HEK293 (cell line): ENCODE results near the gene ZXDC.

ENCODE experiments used
- ZNF10 ChIP-seq: fragments of 450-650 bp; formaldehyde crosslinking; IDR thresholded peaks from 2 replicates; pipeline ENCODE4 v1.5.1; 2017; ENCODE audit warnings: missing biosample characterization, missing genetic modification characterization
- ZNF223 ChIP-seq: fragments of 450-650 bp; formaldehyde crosslinking; IDR thresholded peaks from 2 replicates; pipeline ENCODE4 v1.5.1; 2016; ENCODE audit warnings: missing biosample characterization, missing genetic modification characterization
- ZNF335 ChIP-seq: fragments of 450-650 bp; formaldehyde crosslinking; conservative IDR thresholded peaks from 2 replicates; pipeline ENCODE4 v1.5.1; 2016; ENCODE audit warnings: missing biosample characterization, missing genetic modification characterization
- ZNF341 ChIP-seq: fragments of 450-650 bp; formaldehyde crosslinking; IDR thresholded peaks from 2 replicates; pipeline ENCODE4; 2016; ENCODE audit warnings: low read depth, missing biosample characterization, missing genetic modification characterization
- ZNF433 ChIP-seq: fragments of 450-650 bp; formaldehyde crosslinking; IDR thresholded peaks from 2 replicates; pipeline ENCODE4 v1.5.1; 2016; ENCODE audit warnings: missing biosample characterization, missing genetic modification characterization, low read depth
- TF ChIP-seq, protein P1 (sequence below): fragments of 450-650 bp; formaldehyde crosslinking; IDR thresholded peaks from 2 replicates; pipeline ENCODE4 v1.5.1; 2017; ENCODE audit warnings: missing biosample characterization, missing genetic modification characterization
- TF ChIP-seq, protein P2 (sequence below): fragments of 450-650 bp; formaldehyde crosslinking; IDR thresholded peaks from 2 replicates; pipeline ENCODE4 v1.5.1; 2016; ENCODE audit warnings: missing biosample characterization, missing genetic modification characterization
- TF ChIP-seq, protein P3 (sequence below): fragments of 450-650 bp; formaldehyde crosslinking; IDR thresholded peaks from 2 replicates; pipeline ENCODE4 v1.5.1; 2016; ENCODE audit warnings: missing biosample characterization, missing genetic modification characterization
- TF ChIP-seq, protein P4 (sequence below): fragments of 450-650 bp; formaldehyde crosslinking; IDR thresholded peaks from 2 replicates; pipeline ENCODE4 v1.5.1; 2016; ENCODE audit warnings: missing biosample characterization, missing genetic modification characterization
- TF ChIP-seq, protein P5 (sequence below): fragments of 450-650 bp; formaldehyde crosslinking; IDR thresholded peaks from 2 replicates; pipeline ENCODE4 v1.5.1; 2016; ENCODE audit warnings: missing biosample characterization, missing genetic modification characterization
- TF ChIP-seq, protein P6 (sequence below): fragments of 450-650 bp; formaldehyde crosslinking; IDR thresholded peaks from 2 replicates; pipeline ENCODE4 v1.5.1; 2016; ENCODE audit warnings: missing biosample characterization, missing genetic modification characterization, low read depth

DNA sequence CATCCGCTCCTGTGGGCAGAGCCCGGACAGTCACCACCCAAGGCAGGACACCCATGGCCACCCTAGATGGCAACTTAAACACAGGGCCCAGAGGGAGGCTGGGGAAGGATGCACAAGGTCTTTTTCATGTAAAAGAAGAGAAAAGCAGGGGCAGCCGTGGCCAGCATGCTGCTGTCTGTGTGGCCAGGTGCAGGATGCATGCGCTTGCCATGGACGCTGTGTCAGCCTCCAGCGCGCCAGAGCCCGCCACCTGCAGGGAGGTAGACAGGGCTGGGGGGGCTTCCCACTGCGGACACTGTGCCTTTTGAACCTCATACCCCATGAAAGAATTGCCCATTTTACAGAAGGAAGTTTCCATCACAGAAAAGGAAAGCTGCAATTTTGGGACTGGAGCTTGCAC lies 23.7 kb upstream of the ZXDC start:
- TF ChIP-seq, protein P1, sequence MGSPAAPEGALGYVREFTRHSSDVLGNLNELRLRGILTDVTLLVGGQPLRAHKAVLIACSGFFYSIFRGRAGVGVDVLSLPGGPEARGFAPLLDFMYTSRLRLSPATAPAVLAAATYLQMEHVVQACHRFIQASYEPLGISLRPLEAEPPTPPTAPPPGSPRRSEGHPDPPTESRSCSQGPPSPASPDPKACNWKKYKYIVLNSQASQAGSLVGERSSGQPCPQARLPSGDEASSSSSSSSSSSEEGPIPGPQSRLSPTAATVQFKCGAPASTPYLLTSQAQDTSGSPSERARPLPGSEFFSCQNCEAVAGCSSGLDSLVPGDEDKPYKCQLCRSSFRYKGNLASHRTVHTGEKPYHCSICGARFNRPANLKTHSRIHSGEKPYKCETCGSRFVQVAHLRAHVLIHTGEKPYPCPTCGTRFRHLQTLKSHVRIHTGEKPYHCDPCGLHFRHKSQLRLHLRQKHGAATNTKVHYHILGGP (tag by site-specific recombination) = no peak
- TF ChIP-seq, protein P2, sequence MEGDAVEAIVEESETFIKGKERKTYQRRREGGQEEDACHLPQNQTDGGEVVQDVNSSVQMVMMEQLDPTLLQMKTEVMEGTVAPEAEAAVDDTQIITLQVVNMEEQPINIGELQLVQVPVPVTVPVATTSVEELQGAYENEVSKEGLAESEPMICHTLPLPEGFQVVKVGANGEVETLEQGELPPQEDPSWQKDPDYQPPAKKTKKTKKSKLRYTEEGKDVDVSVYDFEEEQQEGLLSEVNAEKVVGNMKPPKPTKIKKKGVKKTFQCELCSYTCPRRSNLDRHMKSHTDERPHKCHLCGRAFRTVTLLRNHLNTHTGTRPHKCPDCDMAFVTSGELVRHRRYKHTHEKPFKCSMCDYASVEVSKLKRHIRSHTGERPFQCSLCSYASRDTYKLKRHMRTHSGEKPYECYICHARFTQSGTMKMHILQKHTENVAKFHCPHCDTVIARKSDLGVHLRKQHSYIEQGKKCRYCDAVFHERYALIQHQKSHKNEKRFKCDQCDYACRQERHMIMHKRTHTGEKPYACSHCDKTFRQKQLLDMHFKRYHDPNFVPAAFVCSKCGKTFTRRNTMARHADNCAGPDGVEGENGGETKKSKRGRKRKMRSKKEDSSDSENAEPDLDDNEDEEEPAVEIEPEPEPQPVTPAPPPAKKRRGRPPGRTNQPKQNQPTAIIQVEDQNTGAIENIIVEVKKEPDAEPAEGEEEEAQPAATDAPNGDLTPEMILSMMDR (tag by site-specific recombination) = no peak
- TF ChIP-seq, protein P3, sequence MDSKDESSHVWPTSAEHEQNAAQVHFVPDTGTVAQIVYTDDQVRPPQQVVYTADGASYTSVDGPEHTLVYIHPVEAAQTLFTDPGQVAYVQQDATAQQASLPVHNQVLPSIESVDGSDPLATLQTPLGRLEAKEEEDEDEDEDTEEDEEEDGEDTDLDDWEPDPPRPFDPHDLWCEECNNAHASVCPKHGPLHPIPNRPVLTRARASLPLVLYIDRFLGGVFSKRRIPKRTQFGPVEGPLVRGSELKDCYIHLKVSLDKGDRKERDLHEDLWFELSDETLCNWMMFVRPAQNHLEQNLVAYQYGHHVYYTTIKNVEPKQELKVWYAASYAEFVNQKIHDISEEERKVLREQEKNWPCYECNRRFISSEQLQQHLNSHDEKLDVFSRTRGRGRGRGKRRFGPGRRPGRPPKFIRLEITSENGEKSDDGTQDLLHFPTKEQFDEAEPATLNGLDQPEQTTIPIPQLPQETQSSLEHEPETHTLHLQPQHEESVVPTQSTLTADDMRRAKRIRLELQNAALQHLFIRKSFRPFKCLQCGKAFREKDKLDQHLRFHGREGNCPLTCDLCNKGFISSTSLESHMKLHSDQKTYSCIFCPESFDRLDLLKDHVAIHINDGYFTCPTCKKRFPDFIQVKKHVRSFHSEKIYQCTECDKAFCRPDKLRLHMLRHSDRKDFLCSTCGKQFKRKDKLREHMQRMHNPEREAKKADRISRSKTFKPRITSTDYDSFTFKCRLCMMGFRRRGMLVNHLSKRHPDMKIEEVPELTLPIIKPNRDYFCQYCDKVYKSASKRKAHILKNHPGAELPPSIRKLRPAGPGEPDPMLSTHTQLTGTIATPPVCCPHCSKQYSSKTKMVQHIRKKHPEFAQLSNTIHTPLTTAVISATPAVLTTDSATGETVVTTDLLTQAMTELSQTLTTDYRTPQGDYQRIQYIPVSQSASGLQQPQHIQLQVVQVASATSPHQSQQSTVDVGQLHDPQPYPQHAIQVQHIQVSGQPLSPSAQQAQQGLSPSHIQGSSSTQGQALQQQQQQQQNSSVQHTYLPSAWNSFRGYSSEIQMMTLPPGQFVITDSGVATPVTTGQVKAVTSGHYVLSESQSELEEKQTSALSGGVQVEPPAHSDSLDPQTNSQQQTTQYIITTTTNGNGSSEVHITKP = no peak
- no peak for TF ChIP-seq ZNF223 (tag by site-specific recombination)
- TF ChIP-seq, protein P4, sequence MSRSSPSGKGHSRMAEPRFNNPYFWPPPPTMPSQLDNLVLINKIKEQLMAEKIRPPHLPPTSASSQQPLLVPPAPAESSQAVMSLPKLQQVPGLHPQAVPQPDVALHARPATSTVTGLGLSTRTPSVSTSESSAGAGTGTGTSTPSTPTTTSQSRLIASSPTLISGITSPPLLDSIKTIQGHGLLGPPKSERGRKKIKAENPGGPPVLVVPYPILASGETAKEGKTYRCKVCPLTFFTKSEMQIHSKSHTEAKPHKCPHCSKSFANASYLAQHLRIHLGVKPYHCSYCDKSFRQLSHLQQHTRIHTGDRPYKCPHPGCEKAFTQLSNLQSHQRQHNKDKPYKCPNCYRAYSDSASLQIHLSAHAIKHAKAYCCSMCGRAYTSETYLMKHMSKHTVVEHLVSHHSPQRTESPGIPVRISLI = no peak
- TF ChIP-seq ZNF341 = no peak
- TF ChIP-seq, protein P5, sequence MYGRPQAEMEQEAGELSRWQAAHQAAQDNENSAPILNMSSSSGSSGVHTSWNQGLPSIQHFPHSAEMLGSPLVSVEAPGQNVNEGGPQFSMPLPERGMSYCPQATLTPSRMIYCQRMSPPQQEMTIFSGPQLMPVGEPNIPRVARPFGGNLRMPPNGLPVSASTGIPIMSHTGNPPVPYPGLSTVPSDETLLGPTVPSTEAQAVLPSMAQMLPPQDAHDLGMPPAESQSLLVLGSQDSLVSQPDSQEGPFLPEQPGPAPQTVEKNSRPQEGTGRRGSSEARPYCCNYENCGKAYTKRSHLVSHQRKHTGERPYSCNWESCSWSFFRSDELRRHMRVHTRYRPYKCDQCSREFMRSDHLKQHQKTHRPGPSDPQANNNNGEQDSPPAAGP (tag by site-specific recombination) = no peak
- no peak for TF ChIP-seq ZNF10 (tag by site-specific recombination)
- no peak for TF ChIP-seq ZNF433 (tag by site-specific recombination)
- no peak for TF ChIP-seq ZNF335 (tag by site-specific recombination)
- TF ChIP-seq, protein P6, sequence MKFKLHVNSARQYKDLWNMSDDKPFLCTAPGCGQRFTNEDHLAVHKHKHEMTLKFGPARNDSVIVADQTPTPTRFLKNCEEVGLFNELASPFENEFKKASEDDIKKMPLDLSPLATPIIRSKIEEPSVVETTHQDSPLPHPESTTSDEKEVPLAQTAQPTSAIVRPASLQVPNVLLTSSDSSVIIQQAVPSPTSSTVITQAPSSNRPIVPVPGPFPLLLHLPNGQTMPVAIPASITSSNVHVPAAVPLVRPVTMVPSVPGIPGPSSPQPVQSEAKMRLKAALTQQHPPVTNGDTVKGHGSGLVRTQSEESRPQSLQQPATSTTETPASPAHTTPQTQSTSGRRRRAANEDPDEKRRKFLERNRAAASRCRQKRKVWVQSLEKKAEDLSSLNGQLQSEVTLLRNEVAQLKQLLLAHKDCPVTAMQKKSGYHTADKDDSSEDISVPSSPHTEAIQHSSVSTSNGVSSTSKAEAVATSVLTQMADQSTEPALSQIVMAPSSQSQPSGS (tag by site-specific recombination) = no peak
